Hematopoietic multipotent progenitor cell treated with erythropoietin and hydrocortisone succinate and interleukin-3 and kit ligand, for 8 days (in vitro differentiated cells): ENCODE results near the gene PDLIM1.
A peak's percentile ranks its signal among the peaks of the same experiment; 100 is the strongest.
"Not testable (repeated sequence)": the region's sequence is repeated elsewhere in the genome, so short reads cannot be mapped to it uniquely, and the experiment has no call there.

ENCODE experiments used
- DNase-seq: peaks from one replicate; pipeline ENCODE4 v3.0.0-alpha.2; 2015

The PDLIM1 gene

DNA sequence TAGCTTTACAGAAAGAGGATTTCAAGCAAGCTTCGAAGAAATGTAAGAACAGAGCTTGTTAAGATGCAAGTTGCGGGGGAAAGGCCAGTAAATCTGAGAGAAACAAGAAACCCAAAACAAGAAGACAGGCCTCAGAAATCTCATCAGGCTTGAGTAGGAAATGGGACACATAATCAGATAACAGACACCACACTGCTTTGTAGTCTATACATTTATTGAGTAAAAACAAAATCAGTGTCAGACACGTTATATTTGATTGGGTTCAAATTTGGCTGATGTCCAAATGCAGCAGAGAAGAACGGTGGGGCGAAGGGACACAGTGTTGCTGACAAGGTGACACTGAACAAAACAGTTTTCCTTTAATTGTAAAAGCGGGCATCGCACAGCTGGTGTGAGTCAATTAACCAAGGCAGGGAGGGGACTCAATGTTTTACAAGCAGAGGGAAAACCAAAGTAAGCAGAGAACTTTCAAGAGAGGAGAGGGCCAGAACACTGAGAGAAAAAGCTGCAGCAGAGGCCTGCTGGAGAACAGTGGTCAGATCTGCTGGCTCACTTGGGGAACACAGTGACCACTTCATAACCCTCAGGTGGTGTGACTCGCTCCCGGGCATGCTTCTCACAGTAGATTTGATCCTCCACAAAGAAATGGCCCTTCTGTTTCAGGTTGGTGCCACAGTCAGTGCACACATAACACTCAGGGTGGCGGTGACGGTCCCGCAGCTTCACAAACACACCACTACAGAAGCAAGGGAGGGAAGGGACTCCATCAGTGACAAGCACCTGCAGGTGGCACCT is 53.2 kb downstream of the PDLIM1 start:
- DNase-seq = no peak

DNA sequence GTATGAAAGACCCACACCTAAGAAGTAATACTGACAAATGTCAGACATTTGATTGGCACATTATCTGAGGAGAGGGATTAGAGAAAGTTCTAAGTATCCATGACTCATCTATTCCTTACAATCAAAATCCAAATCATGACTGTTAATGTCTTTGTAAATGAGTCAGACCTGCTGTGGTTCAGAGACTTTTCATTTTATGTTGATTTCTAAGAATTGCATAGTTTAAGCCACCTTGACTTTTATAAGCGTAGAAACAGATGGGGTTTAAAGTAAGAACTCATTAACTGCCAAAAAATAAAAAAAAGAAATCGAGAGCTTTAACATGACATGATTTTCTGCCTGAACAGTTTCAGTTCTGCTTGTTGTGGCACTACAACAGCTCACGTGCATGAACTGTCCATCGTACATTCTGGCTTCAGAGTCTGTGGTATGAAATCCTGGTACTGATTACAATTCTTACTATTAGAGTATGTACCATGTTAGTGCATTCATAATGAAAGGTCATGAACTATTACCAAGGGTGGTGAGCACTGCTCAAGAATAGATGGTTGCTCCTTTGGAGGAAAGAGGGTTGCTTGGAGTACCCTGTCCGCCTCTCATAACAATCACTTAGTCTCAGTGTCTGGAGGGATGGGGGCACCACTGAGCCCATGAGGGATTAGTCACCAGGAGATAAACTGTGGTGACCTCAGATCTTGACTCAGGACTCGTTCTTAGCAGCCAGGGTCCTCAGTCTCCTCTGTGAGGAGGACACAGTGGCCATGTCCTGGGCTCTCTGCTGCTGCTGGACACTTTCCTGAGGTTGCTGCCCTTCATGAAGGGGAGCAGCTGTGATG is 54.5 kb downstream of the PDLIM1 start:
- DNase-seq = peak; percentile 44

DNA sequence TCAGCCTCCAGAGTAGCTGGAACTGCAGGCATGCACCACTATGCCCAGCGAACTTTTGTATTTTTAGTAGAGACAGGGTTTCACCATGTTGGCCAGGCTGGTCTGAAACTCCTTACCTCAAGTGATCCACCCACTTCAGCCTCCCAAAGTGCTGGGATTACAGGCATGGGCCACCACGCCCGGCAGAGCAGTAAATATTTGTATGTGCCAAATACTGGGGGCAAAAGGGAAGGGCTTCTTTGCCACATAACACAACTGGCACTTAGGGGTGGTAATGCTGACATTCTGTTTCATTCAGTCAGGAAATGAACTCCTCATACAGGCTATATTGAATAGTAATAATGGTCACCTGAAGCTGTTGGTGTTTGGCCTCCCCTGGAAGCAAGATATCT is 55.1 kb downstream of the PDLIM1 start:
- no peak for DNase-seq

DNA sequence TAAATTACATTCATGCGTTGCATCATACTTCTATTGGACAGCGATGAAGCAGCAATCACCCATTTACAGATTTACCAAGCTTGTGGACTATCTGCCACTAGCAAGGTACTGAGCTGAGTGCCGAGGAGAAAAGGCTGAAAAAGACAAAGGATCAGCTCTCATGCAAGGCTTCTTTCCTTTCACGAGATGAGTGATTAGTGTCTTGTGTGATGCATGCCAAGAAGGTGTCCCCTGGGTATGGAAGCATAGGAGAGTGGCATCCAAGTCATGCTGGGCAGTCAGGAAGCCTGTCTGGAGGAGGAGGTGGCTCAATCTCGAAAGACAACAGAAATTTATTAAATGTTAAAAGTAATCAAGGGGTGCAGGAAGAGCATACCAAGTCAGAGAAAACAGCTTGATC is 55.9 kb downstream of the PDLIM1 start:
- no peak for DNase-seq

DNA sequence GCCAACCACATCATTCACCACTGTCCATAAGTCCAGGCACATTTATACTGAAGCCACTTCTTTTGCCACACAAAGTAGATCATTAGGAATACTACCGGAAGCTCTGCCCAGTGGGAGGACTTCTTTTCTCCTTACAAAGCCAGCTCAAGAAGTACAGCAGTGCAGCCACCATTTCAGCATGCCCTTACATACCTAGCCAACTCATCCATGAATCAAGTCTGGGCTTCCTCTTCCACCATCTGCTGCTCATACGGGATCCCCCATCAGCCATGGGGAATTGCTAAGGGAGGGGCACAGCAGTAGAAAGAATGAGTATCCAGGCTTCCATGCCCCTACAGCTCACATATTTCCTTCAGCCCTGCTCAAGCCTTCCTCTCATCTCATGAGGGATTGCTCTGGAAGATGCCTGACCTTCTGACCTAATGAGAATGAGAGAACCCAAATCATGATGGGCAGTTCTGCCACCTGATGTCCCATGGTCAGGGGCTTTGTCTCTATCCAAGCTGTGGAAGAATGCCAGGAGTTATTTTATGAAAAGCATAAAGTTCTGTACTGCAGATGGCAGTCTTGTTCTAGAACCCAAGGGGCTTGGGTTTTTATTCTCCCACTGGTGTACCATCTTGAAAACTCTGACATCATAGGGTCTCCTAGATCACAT is 57.3 kb downstream of the PDLIM1 start:
- no peak for DNase-seq

- peak; percentile 71 for DNase-seq
These were observed 59.9 kb downstream of the PDLIM1 start for GRCh38 chr10:95230677-95231586.

DNA sequence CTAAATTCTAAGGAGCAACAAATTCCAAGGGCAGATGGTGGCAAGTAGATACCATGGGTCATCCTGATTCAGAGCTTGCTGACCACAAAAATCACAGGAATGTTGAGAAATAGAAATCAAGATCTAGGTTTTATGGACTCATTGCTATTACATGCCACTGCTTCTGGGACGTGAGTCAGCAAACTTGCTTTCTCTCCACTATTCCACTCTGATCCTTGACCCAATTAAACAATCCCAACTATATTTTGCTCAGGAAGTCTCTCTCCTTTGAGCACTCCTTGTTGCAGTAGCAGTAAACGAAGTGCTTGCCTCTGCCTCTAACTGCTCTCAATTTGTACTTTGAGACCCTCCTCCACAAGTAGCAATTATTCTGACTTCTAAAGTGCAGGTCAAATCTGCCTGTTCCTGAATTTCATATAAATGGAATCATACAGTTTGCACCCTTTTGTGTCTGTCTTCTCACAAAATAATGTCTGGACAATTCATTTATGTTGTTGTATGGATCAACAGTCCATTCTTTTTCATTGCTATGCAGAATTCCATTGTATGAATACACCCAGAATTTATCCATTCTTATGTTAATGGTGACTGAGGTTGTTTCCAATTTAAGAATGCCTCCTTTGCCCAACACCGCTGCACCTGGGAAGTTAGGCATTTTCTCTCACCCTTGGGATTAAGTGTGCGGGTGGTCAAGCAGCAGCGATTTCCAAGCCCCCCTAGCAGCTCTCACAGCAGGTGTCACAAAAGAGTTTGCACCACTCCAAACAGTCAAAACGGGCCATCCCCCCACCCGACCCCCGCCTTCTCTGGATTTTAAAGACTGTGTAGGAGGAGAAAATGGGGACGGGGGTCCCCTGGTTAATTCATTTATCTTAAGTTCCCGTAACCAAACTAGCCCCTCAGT is 60.8 kb downstream of the PDLIM1 start:
- no peak for DNase-seq

GRCh38 chr10:95228934-95229723 is 61.7 kb downstream of the PDLIM1 start:
- DNase-seq = not testable (repeated sequence)

DNA sequence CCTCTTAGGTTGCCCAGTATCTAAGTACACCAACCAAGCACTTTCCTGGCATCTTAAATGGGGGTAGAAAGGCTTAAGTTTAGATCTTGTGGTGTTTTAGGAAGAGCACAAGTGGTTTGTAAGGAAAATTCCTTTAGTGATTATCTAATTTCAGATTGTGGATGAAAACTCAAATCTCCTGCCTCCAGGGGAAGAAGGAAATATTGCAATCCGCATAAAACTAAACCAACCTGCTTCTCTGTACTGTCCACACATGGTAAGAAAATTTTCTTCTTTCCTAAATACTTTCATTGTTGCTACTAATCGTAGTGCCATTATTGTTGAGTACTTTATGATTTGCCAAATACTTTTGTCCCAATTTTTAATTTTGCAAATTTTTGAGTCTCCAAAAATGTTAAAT is 65.7 kb downstream of the PDLIM1 start:
- DNase-seq = no peak

DNA sequence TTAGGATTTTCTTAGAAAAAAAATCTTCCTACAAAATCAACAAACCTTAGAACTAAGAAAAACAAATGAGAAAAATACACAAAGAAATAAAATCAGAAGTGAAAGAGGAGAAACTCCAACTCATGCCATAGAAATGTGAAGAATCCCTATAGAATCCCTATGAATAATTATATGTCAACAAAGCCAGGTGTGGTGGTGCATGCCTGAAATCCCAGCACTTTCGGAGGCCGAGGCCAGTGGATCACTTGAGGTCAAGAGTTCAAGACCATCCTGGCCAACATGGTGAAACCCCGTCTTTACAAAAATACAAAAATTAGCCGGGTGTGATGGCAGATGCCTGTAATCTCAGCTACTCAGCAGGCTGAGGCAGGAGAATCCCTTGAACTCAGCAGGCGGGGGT is 69.7 kb downstream of the PDLIM1 start:
- DNase-seq = no peak

DNA sequence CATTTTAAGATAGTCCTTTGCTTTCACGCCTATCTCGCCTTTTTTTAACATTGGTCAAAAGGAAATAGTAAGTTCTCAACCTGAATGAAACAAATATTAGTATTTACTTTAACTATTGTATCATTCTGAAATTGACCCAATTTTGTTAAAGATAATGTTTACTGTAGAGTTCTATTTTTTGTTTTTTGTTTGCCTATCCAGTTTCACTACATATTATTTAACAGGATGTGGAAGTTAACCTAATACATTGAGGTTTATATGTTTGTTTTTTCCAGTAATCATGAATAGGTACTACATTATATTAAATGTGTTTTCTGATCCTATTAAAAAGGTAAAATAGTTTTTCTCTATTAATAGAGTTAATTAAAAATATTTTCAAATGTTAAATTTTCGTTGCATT is 70.3 kb downstream of the PDLIM1 start:
- DNase-seq = no peak

GRCh38 chr10:95217476-95217875 is 73.3 kb downstream of the PDLIM1 start:
- no peak for DNase-seq

DNA sequence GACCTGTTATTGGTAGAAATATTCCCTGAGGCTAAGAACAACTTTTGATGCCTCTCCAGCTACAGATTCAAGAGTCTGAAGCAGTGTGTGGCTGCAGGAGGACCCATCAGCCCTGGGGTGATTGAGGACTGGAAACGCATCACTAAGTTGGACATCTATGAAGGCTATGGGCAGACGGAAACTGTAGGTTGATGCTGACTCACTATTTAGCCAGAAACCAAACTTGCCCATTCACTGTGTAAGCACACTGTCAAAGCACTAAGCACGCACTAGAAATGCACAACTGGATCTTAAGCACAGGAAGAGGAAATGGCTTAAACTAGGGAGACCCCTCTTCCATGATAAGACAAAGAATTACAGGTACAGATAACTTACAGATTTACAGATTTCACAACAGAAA is 76.0 kb downstream of the PDLIM1 start:
- no peak for DNase-seq

DNA sequence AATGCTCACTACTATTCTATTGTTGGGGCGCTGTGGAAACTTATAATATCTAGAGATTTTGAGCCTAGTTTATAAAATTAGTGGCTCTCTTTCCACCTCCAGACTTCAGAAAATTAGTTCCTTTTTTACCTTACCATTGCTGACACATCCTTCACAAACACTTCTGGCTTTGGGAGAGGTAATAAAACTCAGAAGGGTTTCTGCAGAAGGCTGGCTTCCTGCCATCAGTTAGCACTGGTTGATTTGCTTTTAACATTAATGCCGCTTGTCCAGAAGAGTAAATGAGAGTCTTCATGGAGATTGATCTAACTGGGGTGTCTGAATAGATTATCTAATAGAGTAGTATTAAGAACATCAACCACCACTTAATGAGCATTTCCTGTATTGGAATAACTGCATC is 76.4 kb downstream of the PDLIM1 start:
- no peak for DNase-seq

DNA sequence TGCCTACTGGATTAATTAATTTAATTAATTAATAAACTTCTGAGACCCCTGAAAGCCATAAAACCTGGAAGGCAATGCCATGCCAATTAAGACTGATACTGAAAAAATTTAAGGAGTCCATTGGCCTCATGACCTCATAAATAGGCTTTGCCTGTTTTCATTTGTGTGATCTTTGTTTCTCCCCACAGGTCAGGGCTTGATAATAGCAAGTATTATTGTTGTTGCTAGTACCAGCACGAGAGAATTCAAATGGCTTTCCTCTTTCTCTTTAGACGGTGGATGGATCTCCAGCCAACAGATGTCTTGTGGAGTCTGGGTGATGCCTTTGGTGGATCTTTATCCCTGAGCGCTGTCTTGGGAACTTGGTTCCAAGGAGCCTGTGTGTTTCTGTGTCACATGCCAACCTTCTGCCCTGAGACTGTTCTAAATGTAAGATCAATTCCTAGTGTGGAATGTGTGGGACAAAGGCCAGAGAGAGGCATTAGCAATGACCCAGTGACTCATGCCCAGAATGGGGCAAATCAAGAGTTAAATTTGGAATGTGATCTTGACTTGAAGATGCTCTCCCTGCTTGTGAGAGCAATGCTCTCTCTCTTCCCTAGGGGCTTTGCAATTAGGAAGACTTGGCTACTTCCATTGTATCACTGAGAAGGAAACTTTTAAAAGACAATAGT is 79.1 kb downstream of the PDLIM1 start:
- DNase-seq = no peak

- DNase-seq = no peak
These were observed 81.2 kb downstream of the PDLIM1 start for GRCh38 chr10:95209509-95210127.

DNA sequence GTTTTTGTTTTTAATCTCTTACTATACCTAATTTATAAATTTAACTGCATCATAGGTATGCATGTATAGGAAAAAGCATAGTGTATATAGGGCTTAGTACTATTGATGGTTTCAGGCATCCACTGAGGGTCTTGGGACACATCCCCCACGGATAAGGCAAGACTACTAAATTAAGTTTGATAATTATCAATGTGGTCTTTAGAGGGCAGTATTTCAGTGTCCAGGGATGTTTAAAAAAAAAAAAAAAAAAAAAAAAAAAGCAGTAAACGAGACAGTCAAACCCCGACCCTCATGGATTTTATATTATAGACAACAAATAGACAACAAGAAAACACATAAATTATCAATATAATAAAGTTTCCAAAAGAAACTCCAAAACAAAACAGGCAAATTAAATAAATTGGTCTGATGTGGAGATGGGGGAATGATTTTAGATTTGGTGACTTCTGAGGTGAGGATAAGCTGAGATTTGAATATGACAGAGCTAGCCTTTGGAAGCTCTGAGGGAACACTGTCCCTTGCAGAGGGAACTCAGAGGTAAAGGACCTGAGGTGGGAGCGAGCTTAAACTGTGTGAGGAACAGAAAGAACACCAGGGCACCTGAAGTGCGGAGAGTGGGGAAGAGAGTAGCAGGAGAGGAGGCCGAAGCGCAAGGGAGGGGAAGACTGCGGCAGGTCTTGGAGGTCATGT is 82.0 kb downstream of the PDLIM1 start:
- DNase-seq = peak; percentile 8

DNA sequence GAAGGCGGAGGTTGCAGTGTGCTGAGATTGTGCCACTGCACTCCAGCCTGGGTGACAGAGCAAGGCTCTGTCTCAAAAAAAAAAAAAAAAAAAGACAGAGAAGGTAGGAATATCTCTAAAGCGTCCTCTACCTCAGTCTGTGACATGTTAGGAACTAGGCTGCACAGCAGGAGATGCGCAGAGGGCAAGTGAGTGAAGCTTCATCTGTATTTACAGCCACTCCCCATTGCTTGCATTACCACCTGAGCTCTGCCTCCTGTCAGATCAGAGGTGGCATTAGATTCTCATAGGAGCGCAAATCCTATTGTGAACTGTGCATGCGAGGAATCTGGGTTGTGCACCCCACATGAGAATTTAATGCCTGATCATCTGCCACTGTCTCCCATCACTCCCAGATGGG is 87.9 kb downstream of the PDLIM1 start:
- DNase-seq = not testable (repeated sequence)

DNA sequence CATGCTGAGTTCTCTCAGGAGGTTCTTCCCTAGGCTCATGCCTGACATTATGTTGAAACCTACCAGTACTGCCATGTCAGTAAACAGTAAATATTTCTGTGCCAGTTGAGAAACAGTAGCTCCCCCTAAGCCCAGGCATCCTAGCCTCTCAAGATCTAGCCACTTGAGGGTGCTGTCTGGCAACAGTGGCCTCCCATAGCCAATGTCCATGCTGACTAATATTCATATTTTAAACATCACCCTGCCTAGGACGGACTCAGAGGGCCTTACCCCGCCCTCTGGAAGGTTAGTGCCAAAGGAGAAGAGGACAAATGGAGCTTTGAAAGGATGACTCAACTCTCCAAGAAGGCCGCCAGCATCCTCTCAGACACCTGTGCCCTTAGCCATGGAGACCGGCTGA is 89.1 kb downstream of the PDLIM1 start:
- no peak for DNase-seq
